Measurements from ENCODE around the gene NOP53. TPM values are rescaled to one million over a fixed set of nuclear protein-coding genes. Genes with fewer than 3 reads are reported as not detected.

NOP53 gene
- total RNA-seq (2021): 146 and 172 TPM in 2 replicates
- Bru-seq, nascent RNA: percentile 79 among the genes with signal in this experiment
- percentile 76 among the genes with signal in this experiment for BruChase-seq, experiment 1, labeled RNA remaining after a 2-hour chase
- percentile 89 among the genes with signal in this experiment for BruChase-seq, experiment 2, labeled RNA remaining after a 6-hour chase
- long read RNA-seq, transcript NOP53-201 (13 exons, 1,528 nt): major isoform, 162 of 298 reads
- long read RNA-seq, transcript NOP53-206 (2 exons, 265 nt): minor isoform, 100 of 298 reads
- long read RNA-seq, partial matches to known transcripts: 27 of 298 reads
- long read RNA-seq, other reads (novel, unspliced or antisense): 9 of 298 reads

GRCh38 chr19:47745010-47745901, at the start of gene NOP53:
Gene NOP53 (plus strand): TSS chr19:47745546. CDS start chr19:47745560, 14 bp downstream.
- Histone ChIP-seq H3K4me1 (ENCODE audit: insufficient read depth, low read length, poor library complexity, severe bottlenecking) (peaks cover 14% of the 10 kb centered on the region), H3K4me3 (ENCODE audit: low read depth, low read length, poor library complexity, severe bottlenecking) (peak within 1 kb of the TSS; percentile 79), H3K36me3 (ENCODE audit: insufficient read depth, low read length, poor library complexity, severe bottlenecking) (peaks cover 32% of the 10 kb centered on the region), H3K9me3 (ENCODE audit: low read depth, low read length, poor library complexity, severe bottlenecking) (no peaks in the 10 kb centered on the region), H3K27ac (ENCODE audit: low read depth, low read length, poor library complexity, severe bottlenecking) (peak within 1 kb of the TSS; percentile 95), H3K27me3 (replicated peaks; ENCODE audit: insufficient read depth, low read depth, low read length, poor library complexity) (no peaks in the 10 kb centered on the region)
- intact Hi-C loops (cut with micrococcal nuclease; ENCODE audit: unreplicated experiment): no loop called here
- ChIA-PET POLR2A (ENCODE audit: low non-redundant PET) (interaction anchor here (0.7 to 0.8 kb wide), 2 partner anchors 19 to 122 kb away, joined by 3 read pairs; no protein-coding TSS in a partner anchor), CTCF (interaction anchor here (0.6 kb wide), 1 partner anchor 50 kb away, joined by 4 read pairs; no protein-coding TSS in a partner anchor)
- no peak for TF ChIP-seq EZH2 (IDR thresholded peaks at IDR 0.05; ENCODE audit: borderline replicate concordance, low read depth, low read length, poor library complexity, severe bottlenecking)
- TF ChIP-seq, protein P1, sequence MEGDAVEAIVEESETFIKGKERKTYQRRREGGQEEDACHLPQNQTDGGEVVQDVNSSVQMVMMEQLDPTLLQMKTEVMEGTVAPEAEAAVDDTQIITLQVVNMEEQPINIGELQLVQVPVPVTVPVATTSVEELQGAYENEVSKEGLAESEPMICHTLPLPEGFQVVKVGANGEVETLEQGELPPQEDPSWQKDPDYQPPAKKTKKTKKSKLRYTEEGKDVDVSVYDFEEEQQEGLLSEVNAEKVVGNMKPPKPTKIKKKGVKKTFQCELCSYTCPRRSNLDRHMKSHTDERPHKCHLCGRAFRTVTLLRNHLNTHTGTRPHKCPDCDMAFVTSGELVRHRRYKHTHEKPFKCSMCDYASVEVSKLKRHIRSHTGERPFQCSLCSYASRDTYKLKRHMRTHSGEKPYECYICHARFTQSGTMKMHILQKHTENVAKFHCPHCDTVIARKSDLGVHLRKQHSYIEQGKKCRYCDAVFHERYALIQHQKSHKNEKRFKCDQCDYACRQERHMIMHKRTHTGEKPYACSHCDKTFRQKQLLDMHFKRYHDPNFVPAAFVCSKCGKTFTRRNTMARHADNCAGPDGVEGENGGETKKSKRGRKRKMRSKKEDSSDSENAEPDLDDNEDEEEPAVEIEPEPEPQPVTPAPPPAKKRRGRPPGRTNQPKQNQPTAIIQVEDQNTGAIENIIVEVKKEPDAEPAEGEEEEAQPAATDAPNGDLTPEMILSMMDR (conservative IDR thresholded peaks at IDR 0.05; ENCODE audit: low read depth, low read length): no peak
- peak; percentile 96 for DNase-seq (ENCODE audit: low spot score)
- BruUV-seq (replicated peaks): TSS peak; percentile 81

GRCh38 chr19:47696635-47697034, 48.7 kb upstream of the NOP53 start:
- Histone ChIP-seq H3K36me3 (ENCODE audit: insufficient read depth, low read length, poor library complexity, severe bottlenecking) (peaks cover 16% of the 10 kb centered on the region), H3K27ac (ENCODE audit: low read depth, low read length, poor library complexity, severe bottlenecking) (no peak overlapping the region), H3K9me3 (ENCODE audit: low read depth, low read length, poor library complexity, severe bottlenecking) (no peaks in the 10 kb centered on the region), H3K4me3 (ENCODE audit: low read depth, low read length, poor library complexity, severe bottlenecking) (no peak overlapping the region), H3K27me3 (replicated peaks; ENCODE audit: insufficient read depth, low read depth, low read length, poor library complexity) (no peaks in the 10 kb centered on the region), H3K4me1 (ENCODE audit: insufficient read depth, low read length, poor library complexity, severe bottlenecking) (peaks cover 12% of the 10 kb centered on the region)
- no TSS peak for BruUV-seq (replicated peaks)
- ChIA-PET CTCF (interaction anchor here (0.9 kb wide), 1 partner anchor 260 kb away, joined by 3 read pairs; no protein-coding TSS in a partner anchor), POLR2A (ENCODE audit: low non-redundant PET) (interaction anchor here (0.5 kb wide), 1 partner anchor 12 kb away, joined by 3 read pairs; no protein-coding TSS in a partner anchor)
- intact Hi-C loops (cut with micrococcal nuclease; ENCODE audit: unreplicated experiment): loop anchor here (10.0 kb wide), 1 partner anchor 182 kb away; the partner anchor contains the start of gene NAPA
- DNase-seq (ENCODE audit: low spot score): no peak
- TF ChIP-seq EZH2 (IDR thresholded peaks at IDR 0.05; ENCODE audit: borderline replicate concordance, low read depth, low read length, poor library complexity, severe bottlenecking): no peak
- TF ChIP-seq, protein P1 (conservative IDR thresholded peaks at IDR 0.05; ENCODE audit: low read depth, low read length): no peak
